ENCODE measurements around the gene UNC119. TPM values are rescaled to one million over a fixed set of nuclear protein-coding genes. Genes with fewer than 3 reads are reported as not detected.

UNC119 gene
- total and polyA plus RNA-seq, 2 of the 13 experiments (the other 11 are each of a cell fraction or from before 2014, with no cell fraction given) = 10.4 to 63.1 TPM

GRCh38 chr17:28570716-28571360, 18.4 kb upstream of the UNC119 start (continued):
- TF ChIP-seq PREB (CRISPR knock-in tag; IDR thresholded peaks at IDR 0.05) (no peak), SNAPC4 (CRISPR knock-in tag; IDR thresholded peaks at IDR 0.05) (no peak), ZNF850 (CRISPR knock-in tag; conservative IDR thresholded peaks at IDR 0.05) (no peak), CHD4 (IDR thresholded peaks at IDR 0.05; ENCODE audit: borderline replicate concordance, low read length) (no peak), ZNF572 (CRISPR knock-in tag; IDR thresholded peaks at IDR 0.05) (0 out of 2 replicates have a peak, but pooled peaks have one; percentile 66), KLF13 (CRISPR knock-in tag; IDR thresholded peaks at IDR 0.05) (no peak), ZBTB7A (CRISPR knock-in tag; IDR thresholded peaks at IDR 0.05) (no peak), HMG20A (CRISPR knock-in tag; IDR thresholded peaks at IDR 0.05; ENCODE audit: borderline replicate concordance) (no peak), ZNF142 (CRISPR knock-in tag; IDR thresholded peaks at IDR 0.05) (no peak), SCMH1 (CRISPR knock-in tag; IDR thresholded peaks at IDR 0.05; ENCODE audit: borderline replicate concordance) (no peak), TFE3 (CRISPR knock-in tag; IDR thresholded peaks at IDR 0.05) (no peak), ZNF644 (CRISPR knock-in tag; IDR thresholded peaks at IDR 0.05; ENCODE audit: low read depth) (no peak), CSRNP1 (CRISPR knock-in tag; IDR thresholded peaks at IDR 0.05) (no peak), ZBTB38 (CRISPR knock-in tag; IDR thresholded peaks at IDR 0.05) (no peak)
